ENCODE measurements around the gene PLXNA1.

GRCh38 chr3:126998320-126998719, 15.4 kb downstream of the PLXNA1 start:
- TF ChIP-seq CTCF (IDR thresholded peaks at IDR 0.05; ENCODE audit: low read depth, low read length) (no peak), POLR2A (IDR thresholded peaks at IDR 0.05; ENCODE audit: extremely low read depth, insufficient read length) (no peak), MYC (IDR thresholded peaks at IDR 0.05; ENCODE audit: low read depth, low read length) (no peak), MAX (IDR thresholded peaks at IDR 0.05; ENCODE audit: low read depth, low read length) (no peak)
